HEK293T (cell line): ENCODE data around the gene GRIK2.

Source experiments
- ARNT ChIP-seq: fragments of 450-650 bp; IDR thresholded peaks from 2 replicates; pipeline ENCODE4 v1.6.1; 2017; ENCODE audit warnings: mild to moderate bottlenecking
- BHLHE40 ChIP-seq: fragments of 450-650 bp; IDR thresholded peaks from 2 replicates; pipeline ENCODE4 v1.6.1; 2016; ENCODE audit warnings: mild to moderate bottlenecking, moderate library complexity, borderline replicate concordance
- ELF4 ChIP-seq: fragments of 450-650 bp; IDR thresholded peaks from 2 replicates; pipeline ENCODE4 v1.6.1; 2017; ENCODE audit warnings: antibody characterized with exemption
- FOXA1 ChIP-seq: fragments of 450-650 bp; IDR thresholded peaks from 2 replicates; pipeline ENCODE4 v1.6.1; 2016; ENCODE audit warnings: mild to moderate bottlenecking
- FOXK2 ChIP-seq: fragments of 450-650 bp; IDR thresholded peaks from 2 replicates; pipeline ENCODE4 v1.6.1; 2016; ENCODE audit warnings: mild to moderate bottlenecking
- HDGF ChIP-seq: fragments of 450-650 bp; IDR thresholded peaks from 2 replicates; pipeline ENCODE4 v1.6.1; 2017; ENCODE audit warnings: antibody characterized with exemption, borderline replicate concordance
- L3MBTL2 ChIP-seq: fragments of 450-650 bp; conservative IDR thresholded peaks from 2 replicates; pipeline ENCODE4 v1.6.1; 2016; ENCODE audit warnings: mild to moderate bottlenecking
- SP1 ChIP-seq: fragments of 450-650 bp; IDR thresholded peaks from 2 replicates; pipeline ENCODE4 v1.6.1; 2017
- SUZ12 ChIP-seq: fragments of 450-650 bp; IDR thresholded peaks from 2 replicates; pipeline ENCODE4 v1.6.1; 2016; ENCODE audit warnings: mild to moderate bottlenecking
- TARDBP ChIP-seq: fragments of 450-650 bp; IDR thresholded peaks from 2 replicates; pipeline ENCODE4 v1.6.1; 2016
- ZNF384 ChIP-seq: fragments of 450-650 bp; IDR thresholded peaks from 2 replicates; pipeline ENCODE4 v1.6.1; 2016
- TF ChIP-seq, protein P1 (sequence below): fragments of 450-650 bp; IDR thresholded peaks from 2 replicates; pipeline ENCODE4 v1.6.1; 2016

DNA sequence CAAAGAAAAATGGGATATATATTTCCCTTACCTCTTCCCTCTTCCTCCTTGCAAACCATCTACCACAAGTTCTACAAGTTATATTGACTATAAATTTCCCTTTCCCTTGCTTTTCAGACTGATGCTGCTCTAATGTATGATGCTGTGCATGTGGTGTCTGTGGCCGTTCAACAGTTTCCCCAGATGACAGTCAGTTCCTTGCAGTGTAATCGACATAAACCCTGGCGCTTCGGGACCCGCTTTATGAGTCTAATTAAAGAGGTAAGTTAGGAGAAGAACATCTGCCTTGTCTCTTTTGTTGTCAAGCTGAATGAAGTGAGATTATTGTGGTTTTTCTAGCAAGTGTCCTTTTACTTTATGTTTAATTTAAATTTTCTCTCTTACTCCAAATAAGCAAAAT is 406.0 kb downstream of the GRIK2 start:
- TF ChIP-seq SP1 (no peak), HDGF (no peak), ELF4 (no peak), ARNT (no peak), FOXA1 (no peak), FOXK2 (no peak), L3MBTL2 (no peak), BHLHE40 (no peak), ZNF384 (no peak), TARDBP (no peak), SUZ12 (no peak)
- TF ChIP-seq, protein P1, sequence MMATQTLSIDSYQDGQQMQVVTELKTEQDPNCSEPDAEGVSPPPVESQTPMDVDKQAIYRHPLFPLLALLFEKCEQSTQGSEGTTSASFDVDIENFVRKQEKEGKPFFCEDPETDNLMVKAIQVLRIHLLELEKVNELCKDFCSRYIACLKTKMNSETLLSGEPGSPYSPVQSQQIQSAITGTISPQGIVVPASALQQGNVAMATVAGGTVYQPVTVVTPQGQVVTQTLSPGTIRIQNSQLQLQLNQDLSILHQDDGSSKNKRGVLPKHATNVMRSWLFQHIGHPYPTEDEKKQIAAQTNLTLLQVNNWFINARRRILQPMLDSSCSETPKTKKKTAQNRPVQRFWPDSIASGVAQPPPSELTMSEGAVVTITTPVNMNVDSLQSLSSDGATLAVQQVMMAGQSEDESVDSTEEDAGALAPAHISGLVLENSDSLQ: no peak
